Loucy (cell line): ENCODE data around the gene SNRNP70.

Source experiments
- H2AFZ ChIP-seq: fragments of 200-600 bp; sonication (generic); 2 replicates; pipeline ENCODE4 v1.6.0; 2016; ENCODE audit warnings: antibody characterized with exemption, mild to moderate bottlenecking, low read length, moderate library complexity
- H3F3A ChIP-seq: fragments of 200-600 bp; 2 replicates; pipeline ENCODE4 v1.6.0; 2016; ENCODE audit warnings: antibody characterized with exemption, low read depth, mild to moderate bottlenecking
- H3K27me3 ChIP-seq: fragments of 200-600 bp; sonication (generic); 2 replicates; pipeline ENCODE4 v1.6.1; 2014; ENCODE audit warnings: low read length, mild to moderate bottlenecking; ENCODE audit not compliant: insufficient read depth, poor library complexity, severe bottlenecking
- H3K36me3 ChIP-seq: fragments of 200-600 bp; sonication (generic); 2 replicates; pipeline ENCODE4 v1.6.1; 2016; ENCODE audit warnings: low read length; ENCODE audit not compliant: insufficient read depth
- H3K4me1 ChIP-seq: fragments of 200-600 bp; sonication (generic); 2 replicates; pipeline ENCODE4 v1.5.1; 2014; ENCODE audit warnings: low read length, mild to moderate bottlenecking; ENCODE audit not compliant: insufficient read depth, poor library complexity, severe bottlenecking
- H3K4me2 ChIP-seq: fragments of 200-600 bp; sonication (generic); 2 replicates; pipeline ENCODE4 v1.6.0; 2014; ENCODE audit warnings: antibody characterized with exemption, low read length, low read depth, mild to moderate bottlenecking; ENCODE audit not compliant: poor library complexity, severe bottlenecking
- H3K4me3 ChIP-seq: fragments of 200-600 bp; sonication (generic); 2 replicates; pipeline ENCODE4 v1.5.1; 2014; ENCODE audit warnings: low read length, mild to moderate bottlenecking, mixed read lengths; ENCODE audit not compliant: poor library complexity, severe bottlenecking
- H3K79me2 ChIP-seq: fragments of 200-600 bp; sonication (generic); 2 replicates; pipeline ENCODE4 v1.6.1; 2014; ENCODE audit warnings: low read length; ENCODE audit not compliant: insufficient read depth
- H3K9ac ChIP-seq: fragments of 200-600 bp; sonication (generic); 2 replicates; pipeline ENCODE4 v1.6.0; 2014; ENCODE audit warnings: mild to moderate bottlenecking, low read depth, low read length, moderate library complexity; ENCODE audit not compliant: poor library complexity, severe bottlenecking
- H3K9me2 ChIP-seq: fragments of 200-600 bp; sonication (generic); replicated peaks from 2 replicates; pipeline ENCODE4 v1.6.1; 2016; ENCODE audit warnings: low read depth, low read length, mixed read lengths
- H3K9me3 ChIP-seq: fragments of 200-600 bp; sonication (generic); 2 replicates; pipeline ENCODE4 v1.6.1; 2014; ENCODE audit warnings: mild to moderate bottlenecking, antibody characterized with exemption, low read length, low read depth; ENCODE audit not compliant: insufficient read depth
- H4K20me1 ChIP-seq: fragments of 200-600 bp; sonication (generic); 2 replicates; pipeline ENCODE4 v1.6.0; 2014; ENCODE audit warnings: antibody characterized with exemption, low read length, mild to moderate bottlenecking; ENCODE audit not compliant: insufficient read depth, poor library complexity, severe bottlenecking
- EZH2phosphoT487 ChIP-seq: fragments of 200-600 bp; IDR thresholded peaks from 2 replicates; pipeline ENCODE4 v1.6.1; 2018; ENCODE audit warnings: antibody characterized with exemption, mild to moderate bottlenecking, moderate library complexity, borderline replicate concordance
- TF ChIP-seq, protein P1 (sequence below): fragments of 200-600 bp; sonication (generic); conservative IDR thresholded peaks from 2 replicates; pipeline ENCODE4 v1.5.1; 2014; ENCODE audit warnings: mild to moderate bottlenecking, antibody characterized with exemption, low read length

Gene SNRNP70

DNA sequence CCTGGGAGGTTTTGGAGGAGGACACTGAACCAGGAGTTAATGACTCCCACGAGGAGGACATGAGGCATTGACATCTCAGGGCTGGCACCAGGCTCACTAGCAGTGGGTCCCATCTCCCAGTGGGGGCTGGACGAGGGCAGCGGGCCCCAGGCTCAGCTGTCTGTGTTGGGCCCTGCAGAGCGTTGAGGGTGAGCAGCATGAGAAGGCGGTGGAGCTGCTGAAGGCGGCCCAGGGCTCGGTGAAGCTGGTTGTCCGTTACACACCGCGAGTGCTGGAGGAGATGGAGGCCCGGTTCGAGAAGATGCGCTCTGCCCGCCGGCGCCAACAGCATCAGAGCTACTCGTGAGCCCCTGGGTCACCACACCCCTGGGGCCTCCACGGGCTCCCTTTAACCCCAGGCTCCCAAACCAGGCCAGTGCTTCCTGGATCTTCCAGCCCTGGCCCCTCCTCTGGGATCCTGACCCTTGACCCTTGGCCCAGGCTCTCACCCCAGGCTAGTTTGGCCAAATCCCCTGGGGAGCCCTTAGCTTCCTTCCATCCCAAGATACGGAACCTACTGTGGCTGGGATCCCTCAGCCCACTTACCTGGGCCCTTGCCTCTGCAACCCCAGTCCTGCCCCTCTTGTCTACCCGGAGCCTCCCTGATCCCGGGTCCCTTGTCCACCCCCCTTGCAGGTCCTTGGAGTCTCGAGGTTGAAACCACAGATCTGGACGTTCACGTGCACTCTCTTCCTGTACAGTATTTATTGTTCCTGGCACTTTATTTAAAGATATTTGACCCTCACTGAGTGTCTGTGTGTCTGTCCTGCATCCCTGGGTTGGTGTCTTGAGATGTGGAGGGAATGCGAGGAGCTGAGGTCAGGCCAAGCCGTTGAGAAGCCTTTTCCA, 32.7 kb downstream of the SNRNP70 start:
- Histone ChIP-seq H3K4me1 (peaks cover 21% of the 10 kb centered on the region), H3K4me3 (peak overlapping the region; percentile 79), H3F3A (no peaks in the 10 kb centered on the region), H3K9me2 (no peaks in the 10 kb centered on the region), H3K27me3 (no peaks in the 10 kb centered on the region), H3K9me3 (no peaks in the 10 kb centered on the region), H2AFZ (peak overlapping the region; percentile 95), H3K9ac (peak overlapping the region; percentile 80), H3K4me2 (peak overlapping the region; percentile 97), H3K36me3 (no peaks in the 10 kb centered on the region), H3K79me2 (no peaks in the 10 kb centered on the region), H4K20me1 (no peaks in the 10 kb centered on the region)
- TF ChIP-seq, protein P1, sequence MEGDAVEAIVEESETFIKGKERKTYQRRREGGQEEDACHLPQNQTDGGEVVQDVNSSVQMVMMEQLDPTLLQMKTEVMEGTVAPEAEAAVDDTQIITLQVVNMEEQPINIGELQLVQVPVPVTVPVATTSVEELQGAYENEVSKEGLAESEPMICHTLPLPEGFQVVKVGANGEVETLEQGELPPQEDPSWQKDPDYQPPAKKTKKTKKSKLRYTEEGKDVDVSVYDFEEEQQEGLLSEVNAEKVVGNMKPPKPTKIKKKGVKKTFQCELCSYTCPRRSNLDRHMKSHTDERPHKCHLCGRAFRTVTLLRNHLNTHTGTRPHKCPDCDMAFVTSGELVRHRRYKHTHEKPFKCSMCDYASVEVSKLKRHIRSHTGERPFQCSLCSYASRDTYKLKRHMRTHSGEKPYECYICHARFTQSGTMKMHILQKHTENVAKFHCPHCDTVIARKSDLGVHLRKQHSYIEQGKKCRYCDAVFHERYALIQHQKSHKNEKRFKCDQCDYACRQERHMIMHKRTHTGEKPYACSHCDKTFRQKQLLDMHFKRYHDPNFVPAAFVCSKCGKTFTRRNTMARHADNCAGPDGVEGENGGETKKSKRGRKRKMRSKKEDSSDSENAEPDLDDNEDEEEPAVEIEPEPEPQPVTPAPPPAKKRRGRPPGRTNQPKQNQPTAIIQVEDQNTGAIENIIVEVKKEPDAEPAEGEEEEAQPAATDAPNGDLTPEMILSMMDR, result no peak

DNA sequence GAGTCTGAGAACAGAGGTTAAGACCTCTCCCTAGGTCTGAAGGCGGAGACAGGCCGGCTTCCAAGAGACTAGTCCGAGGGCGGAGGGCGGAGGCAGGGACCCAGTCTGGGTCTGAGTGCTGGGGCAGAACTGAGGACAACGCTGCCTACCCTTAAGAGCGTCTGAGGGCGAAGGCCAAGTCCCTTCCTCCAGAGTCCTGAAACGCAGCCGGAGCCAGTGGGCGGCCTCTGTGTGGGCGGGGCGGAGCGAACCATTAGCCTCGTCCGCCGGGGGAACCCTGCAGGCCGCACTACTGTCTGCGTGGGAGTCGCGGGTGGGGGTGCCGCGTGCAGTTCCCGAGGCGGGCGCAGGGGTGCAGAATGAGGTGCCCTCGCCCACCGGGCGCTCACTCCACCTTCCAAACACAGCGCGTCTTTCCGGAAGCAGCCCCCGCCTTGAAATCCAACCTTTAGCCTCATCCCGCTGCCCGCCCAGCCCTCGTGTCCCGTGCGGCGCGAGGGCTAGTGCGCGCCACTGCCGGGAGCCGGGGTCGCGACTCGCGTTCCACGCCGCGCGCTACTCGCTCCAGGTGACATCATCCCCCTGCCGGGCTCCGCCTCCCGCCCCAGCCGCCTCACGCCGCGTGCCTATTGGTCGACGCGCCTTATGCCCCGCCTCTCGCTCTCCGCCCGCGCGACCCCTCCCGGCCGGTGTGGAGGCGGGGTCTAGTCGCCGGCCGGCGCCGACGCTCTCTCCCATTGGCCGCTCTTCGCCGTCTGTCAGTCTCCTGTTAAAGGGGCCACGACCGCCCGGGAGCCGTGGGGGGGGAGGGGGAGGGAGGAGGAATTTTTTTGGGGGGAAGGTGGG, 33.5 kb downstream of the SNRNP70 start, which contains the start of gene C19orf73:
C19orf73 (minus strand) TSS at position 579 of the 846 bp plus-strand sequence; CDS start at position 458, 121 bp downstream.
- Histone ChIP-seq H3F3A (no peaks in the 10 kb centered on the region), H3K9me3 (no peaks in the 10 kb centered on the region), H4K20me1 (no peaks in the 10 kb centered on the region), H3K27me3 (no peaks in the 10 kb centered on the region), H3K9me2 (no peaks in the 10 kb centered on the region), H3K36me3 (no peaks in the 10 kb centered on the region), H2AFZ (peak within 1 kb of the TSS; percentile 95), H3K4me2 (peak within 1 kb of the TSS; percentile 97), H3K79me2 (no peaks in the 10 kb centered on the region), H3K4me3 (peak within 1 kb of the TSS; percentile 79), H3K9ac (peak within 1 kb of the TSS; percentile 80), H3K4me1 (peaks cover 19% of the 10 kb centered on the region)
- TF ChIP-seq EZH2phosphoT487, result no peak
- TF ChIP-seq, protein P1, result no peak

DNA sequence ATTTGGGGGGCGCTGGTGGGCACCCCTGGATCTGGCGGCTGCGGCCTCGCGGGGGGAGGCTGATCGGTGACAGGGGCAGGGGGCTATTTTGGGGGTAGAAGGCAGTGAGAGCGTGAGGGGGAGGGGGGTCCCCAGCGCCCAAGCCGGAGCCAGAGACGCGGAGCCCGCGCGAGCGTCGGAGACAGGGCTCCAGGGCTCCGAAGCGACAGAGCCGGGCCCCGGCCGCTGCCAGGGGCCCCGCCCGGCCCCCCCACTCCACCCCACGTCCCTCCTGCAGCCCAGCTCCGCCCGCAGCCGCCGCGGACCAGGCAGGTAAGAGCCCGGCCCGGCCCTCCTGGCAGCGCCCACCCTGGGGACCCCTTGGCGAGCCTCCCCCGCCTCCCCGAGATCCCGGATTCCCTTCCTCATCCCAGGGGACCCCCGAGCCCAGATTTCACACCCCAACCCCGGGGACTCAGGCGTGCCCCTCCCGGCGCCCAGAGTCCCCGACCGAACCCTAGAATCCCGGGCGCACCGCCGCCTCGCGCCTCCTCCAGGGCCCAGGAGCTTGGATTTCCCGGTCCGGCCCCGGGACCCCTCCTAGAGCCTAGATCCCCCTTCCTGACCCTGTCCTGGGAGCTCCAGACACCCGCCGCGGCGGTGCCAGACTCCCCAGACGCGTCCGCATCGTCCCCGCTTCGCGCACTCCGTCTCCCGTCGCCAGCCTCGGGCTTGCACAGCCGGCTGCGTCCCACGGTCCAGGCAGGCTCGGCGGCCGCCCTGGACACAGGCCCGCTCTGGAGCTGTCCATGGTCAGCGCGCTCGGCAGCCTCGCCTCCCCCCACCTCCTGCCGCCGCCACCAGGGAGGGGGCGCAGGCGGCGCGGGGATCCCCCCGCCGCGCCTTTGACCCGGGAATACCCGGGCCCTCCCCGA, 34.4 kb downstream of the SNRNP70 start, which contains the start of gene PPFIA3:
PPFIA3 (plus strand) TSS at position 134 of the 914 bp plus-strand sequence. CDS start 8,330 bp downstream, outside the sequence.
- Histone ChIP-seq H3K9me2 (no peaks in the 10 kb centered on the region), H3K4me1 (peaks cover 16% of the 10 kb centered on the region), H3K27me3 (no peaks in the 10 kb centered on the region), H3K4me2 (peak within 1 kb of the TSS; percentile 97), H3K36me3 (no peaks in the 10 kb centered on the region), H3K9ac (peak within 1 kb of the TSS; percentile 80), H3K9me3 (no peaks in the 10 kb centered on the region), H2AFZ (peak within 1 kb of the TSS; percentile 95), H3K79me2 (no peaks in the 10 kb centered on the region), H3K4me3 (peak within 1 kb of the TSS; percentile 79), H3F3A (no peaks in the 10 kb centered on the region), H4K20me1 (no peaks in the 10 kb centered on the region)
- TF ChIP-seq EZH2phosphoT487, result no peak
- TF ChIP-seq, protein P1, result no peak
